ENCODE results near the gene TNNI2. TPM values are rescaled to one million over a fixed set of nuclear protein-coding genes. Genes with fewer than 3 reads are reported as not detected.

Gene TNNI2
- total RNA-seq, 1 experiment from 2014 or later: 0.55 TPM

DNA sequence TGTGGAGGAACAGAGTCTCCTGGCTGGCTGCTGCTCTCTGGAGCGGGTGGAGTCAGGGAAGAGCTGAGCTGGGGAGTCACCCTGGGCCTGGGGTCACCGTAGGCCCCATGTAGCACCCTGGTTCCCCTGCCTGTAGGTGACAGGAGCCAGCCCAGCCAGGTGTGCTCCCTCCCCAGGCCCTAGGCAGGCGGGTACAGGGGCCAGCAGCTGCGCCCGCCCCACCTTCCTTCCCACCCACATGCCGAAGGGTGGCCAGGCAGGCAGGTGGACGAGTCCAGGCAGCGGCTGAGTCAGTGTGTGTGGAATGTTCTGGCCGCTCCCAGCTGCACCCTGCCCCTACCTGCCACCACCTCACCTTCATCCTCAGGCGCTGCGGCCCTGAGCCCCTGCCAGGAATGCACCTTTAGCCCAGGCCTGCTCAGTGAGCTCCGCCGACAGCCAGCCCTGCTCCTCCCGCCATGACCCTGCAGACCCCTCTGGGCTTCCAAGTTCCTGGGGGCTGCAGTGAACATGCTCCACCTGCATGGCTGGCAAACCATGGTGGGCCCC lies 4.6 kb upstream of the TNNI2 start:
- peak overlapping the region; percentile 48 for H3K9ac ChIP-seq (ENCODE audit: low read length)
- H3F3A ChIP-seq (ENCODE audit: low read length, unreplicated experiment): no peaks in the 10 kb centered on the region
- no peaks in the 10 kb centered on the region for H3K9me3 ChIP-seq (ENCODE audit: low read length)
- ATAC-seq: peak; percentile 87
- H3K79me2 ChIP-seq (ENCODE audit: low read length): no peaks in the 10 kb centered on the region
- intact Hi-C loops (cut with micrococcal nuclease): loop anchor here (5.0 to 10.0 kb wide), 2 partner anchors 72 to 321 kb away; partner anchors contain the start of gene CTSD
- TF ChIP-seq EZH2 (IDR thresholded peaks at IDR 0.05; ENCODE audit: low read length, unreplicated experiment): no peak
- TF ChIP-seq CTCF (conservative IDR thresholded peaks at IDR 0.05; ENCODE audit: low read depth, low read length): no peak
- TF ChIP-seq EZH2phosphoT487 (IDR thresholded peaks at IDR 0.05; ENCODE audit: borderline replicate concordance, low read length): no peak
- BruUV-seq (replicated peaks): no TSS peak
- CTCF ChIA-PET: interaction anchor here (0.6 to 2.9 kb wide), 4 partner anchors 140 to 225 kb away, joined by 4 to 96 read pairs (median 10); no protein-coding TSS in a partner anchor
- no peaks in the 10 kb centered on the region for H3K36me3 ChIP-seq (ENCODE audit: low read depth, low read length)
- H3K4me3 ChIP-seq (ENCODE audit: low read length): peak overlapping the region; percentile 40; the same call in 1 of the 2 replicates
- POLR2A ChIA-PET (ENCODE audit: unreplicated experiment): no interaction called here
- H3K27ac ChIP-seq (ENCODE audit: low read length): peak overlapping the region; percentile 61
- peak overlapping the region; percentile 64; the same call in 1 of the 2 replicates for H2AFZ ChIP-seq (ENCODE audit: low read length)
- H4K20me1 ChIP-seq (ENCODE audit: low read length): no peaks in the 10 kb centered on the region
- H3K9me2 ChIP-seq (replicated peaks; ENCODE audit: low read length): no peaks in the 10 kb centered on the region
- peak overlapping the region; percentile 84 for H3K4me2 ChIP-seq (ENCODE audit: low read length)
- no peaks in the 10 kb centered on the region for H3K27me3 ChIP-seq (ENCODE audit: low read length)
- H3K4me1 ChIP-seq (ENCODE audit: insufficient read depth, low read length): peaks cover 41% of the 10 kb centered on the region
- DNase-seq: peak; percentile 91

DNA sequence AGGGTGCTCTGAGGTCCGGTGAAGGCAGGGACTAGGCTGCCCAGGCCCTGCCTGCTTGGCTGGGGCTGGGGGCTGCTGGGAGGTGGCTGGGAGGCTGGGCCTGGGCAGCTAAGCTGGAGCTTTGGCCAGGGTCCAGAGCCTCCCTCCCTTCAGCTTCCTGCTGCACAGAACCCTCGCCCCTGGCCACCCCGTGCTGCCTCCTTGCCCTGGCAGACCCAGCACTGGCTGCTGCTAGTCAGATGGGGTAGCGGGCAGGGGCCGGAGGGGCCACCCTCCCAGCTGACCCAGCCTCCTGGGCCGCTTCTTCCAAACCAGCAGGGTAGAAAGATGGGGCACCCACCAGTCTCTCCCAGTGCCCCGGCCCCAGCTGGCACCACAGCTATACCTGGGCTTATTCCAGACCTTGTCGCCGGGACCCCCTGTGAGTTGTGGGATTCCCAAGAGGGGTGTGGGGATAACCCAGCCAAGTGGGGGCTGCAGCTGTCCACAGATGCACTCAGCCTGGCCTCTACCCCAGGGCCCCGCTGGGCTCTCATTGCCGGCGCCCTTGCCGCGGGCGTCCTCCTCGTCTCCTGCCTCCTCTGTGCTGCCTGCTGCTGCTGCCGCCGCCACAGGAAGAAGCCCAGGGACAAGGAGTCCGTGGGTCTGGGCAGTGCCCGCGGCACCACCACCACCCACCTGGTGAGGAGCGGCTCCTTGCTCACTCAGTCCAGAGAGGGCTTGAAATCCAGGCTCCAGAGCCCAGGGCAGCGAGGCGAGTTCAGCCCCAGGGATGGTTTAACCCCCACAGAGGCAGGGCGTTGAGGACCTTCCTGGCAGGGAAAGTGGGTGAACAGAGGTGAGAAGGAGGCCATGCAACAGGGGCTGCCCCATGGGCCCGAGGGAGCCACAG lies 3.8 kb upstream of the TNNI2 start, which contains the start of gene SYT8:
TSS of gene SYT8 (plus strand) at position 212 of the 892 bp plus-strand sequence. CDS start at position 328, 116 bp downstream.
- ChIA-PET CTCF (interaction anchor here (1.4 to 2.9 kb wide), 2 partner anchors 141 to 182 kb away, joined by 5 to 96 read pairs; no protein-coding TSS in a partner anchor), POLR2A (ENCODE audit: unreplicated experiment) (no interaction called here)
- H3K27ac ChIP-seq (ENCODE audit: low read length): peak within 1 kb of the TSS; percentile 61
- peak within 1 kb of the TSS; percentile 40; the same call in 1 of the 2 replicates for H3K4me3 ChIP-seq (ENCODE audit: low read length)
- H2AFZ ChIP-seq (ENCODE audit: low read length): peak within 1 kb of the TSS; percentile 64; the same call in 1 of the 2 replicates
- H3K9me3 ChIP-seq (ENCODE audit: low read length): no peaks in the 10 kb centered on the region
- TF ChIP-seq CTCF (conservative IDR thresholded peaks at IDR 0.05; ENCODE audit: low read depth, low read length) (no peak), EZH2phosphoT487 (IDR thresholded peaks at IDR 0.05; ENCODE audit: borderline replicate concordance, low read length) (no peak), EZH2 (IDR thresholded peaks at IDR 0.05; ENCODE audit: low read length, unreplicated experiment) (no peak)
- peaks cover 37% of the 10 kb centered on the region for H3K4me1 ChIP-seq (ENCODE audit: insufficient read depth, low read length)
- intact Hi-C loops (cut with micrococcal nuclease): loop anchor here (5.0 to 10.0 kb wide), 2 partner anchors 73 to 320 kb away; partner anchors contain the start of gene CTSD
- no peaks in the 10 kb centered on the region for H3K36me3 ChIP-seq (ENCODE audit: low read depth, low read length)
- ATAC-seq (no peak), DNase-seq (no peak)
- H3K4me2 ChIP-seq (ENCODE audit: low read length): peak within 1 kb of the TSS; percentile 84
- no peaks in the 10 kb centered on the region for H4K20me1 ChIP-seq (ENCODE audit: low read length)
- peak within 1 kb of the TSS; percentile 48 for H3K9ac ChIP-seq (ENCODE audit: low read length)
- no peaks in the 10 kb centered on the region for H3F3A ChIP-seq (ENCODE audit: low read length, unreplicated experiment)
- H3K79me2 ChIP-seq (ENCODE audit: low read length): no peaks in the 10 kb centered on the region
- no TSS peak for BruUV-seq (replicated peaks)
- H3K9me2 ChIP-seq (replicated peaks; ENCODE audit: low read length): no peaks in the 10 kb centered on the region
- H3K27me3 ChIP-seq (ENCODE audit: low read length): no peaks in the 10 kb centered on the region

Measured in PC-3 (cell line).